H1 (cell line): Measurements from ENCODE around the gene FXYD7. TPM values are rescaled to one million over a fixed set of nuclear protein-coding genes. Genes with fewer than 3 reads are reported as not detected.
A peak's percentile ranks its signal among the peaks of the same experiment; 100 is the strongest.

Experiments
- CTCF ChIA-PET: fragments of 300-600 bp; sonication (Branson Sonifier 250); formaldehyde crosslinking; loops from one replicate; lab custom pipeline; 2021; ENCODE audit not compliant: partially characterized antibody; lab: Charles Lee
- POLR2A ChIA-PET: fragments of 300-600 bp; sonication (Branson Sonifier 250); formaldehyde crosslinking; loops from one replicate; lab custom pipeline; 2021; ENCODE audit warnings: inconsistent platforms; ENCODE audit not compliant: partially characterized antibody; lab: Charles Lee
- DNase-seq, 2 experiments: peaks; one replicate each; pipeline versions ENCODE4 v3.0.0 to v3.0.0-alpha.2; 2010 to 2022; ENCODE audit warnings: low spot score in 2 of 2, low read depth in 1 of 2, mixed read lengths in 1 of 2
- FAIRE-seq: peaks from 2 replicates; lab custom pipeline; 2011; peaks lifted over from hg19 to GRCh38; lab: Jason Lieb, UNC
- H2AFZ ChIP-seq: 2 replicates; pipeline ENCODE4 v1.8.1; 2012; ENCODE audit warnings: low read length, inconsistent platforms
- H2AK5ac ChIP-seq: 2 replicates; pipeline ENCODE4 v1.6.1; 2013; ENCODE audit warnings: low read depth, low read length
- H2BK120ac ChIP-seq: replicated peaks from 2 replicates; pipeline ENCODE3; 2013; ENCODE audit warnings: low read depth, low read length, inconsistent platforms
- H2BK12ac ChIP-seq: 2 replicates; pipeline ENCODE4 v1.6.1; 2013; ENCODE audit warnings: low read depth, low read length
- H2BK15ac ChIP-seq: 2 replicates; pipeline ENCODE4 v1.6.1; 2013; ENCODE audit warnings: low read length
- H2BK20ac ChIP-seq: 2 replicates; pipeline ENCODE4 v1.6.1; 2013; ENCODE audit warnings: low read length
- H2BK5ac ChIP-seq: 2 replicates; pipeline ENCODE4 v1.6.1; 2013; ENCODE audit warnings: low read depth, low read length
- H3K14ac ChIP-seq: 2 replicates; pipeline ENCODE4 v1.6.1; 2013; ENCODE audit warnings: inconsistent platforms; ENCODE audit not compliant: insufficient read length
- H3K18ac ChIP-seq: 2 replicates; pipeline ENCODE4 v1.6.1; 2013; ENCODE audit warnings: low read length; ENCODE audit errors: extremely low read depth
- H3K23ac ChIP-seq: 2 replicates; pipeline ENCODE4 v1.6.1; 2013; ENCODE audit warnings: inconsistent platforms; ENCODE audit not compliant: insufficient read length
- H3K23me2 ChIP-seq: 2 replicates; pipeline ENCODE4 v1.6.1; 2013; ENCODE audit warnings: low read depth, low read length
- H3K27ac ChIP-seq: 2 replicates; pipeline ENCODE4 v1.6.1; 2011; ENCODE audit warnings: low read depth, low read length, inconsistent platforms
- H3K27me3 ChIP-seq, 4 experiments: replicated peaks in 1 of 4; 1 replicate in 1 of 4; 2 replicates in 3 of 4; pipeline versions ENCODE4 v1.6.1 to v1.8.1; 2011 to 2013; ENCODE audit warnings: low read length in 3 of 4, mild to moderate bottlenecking in 3 of 4, inconsistent platforms in 2 of 4, mixed read lengths in 2 of 4, moderate library complexity in 1 of 4; ENCODE audit not compliant: control insufficient read depth in 3 of 4, insufficient read depth in 3 of 4; ENCODE audit errors: extremely low read depth in 1 of 4
- H3K36me3 ChIP-seq, 4 experiments: 2 replicates each; pipeline versions ENCODE4 v1.6.1 to v1.8.1; 2011 to 2013; ENCODE audit warnings: mild to moderate bottlenecking in 4 of 4, low read length in 3 of 4, moderate library complexity in 2 of 4, control low read depth in 1 of 4, inconsistent platforms in 1 of 4; ENCODE audit not compliant: insufficient read depth in 4 of 4, control insufficient read depth in 2 of 4
- H3K4ac ChIP-seq: replicated peaks from 2 replicates; pipeline ENCODE3; 2013; ENCODE audit warnings: low read length, low read depth, mixed read lengths, inconsistent platforms; ENCODE audit not compliant: insufficient read length
- H3K4me1 ChIP-seq, 4 experiments: replicated peaks in 1 of 4; 1 replicate in 1 of 4; 2 replicates in 3 of 4; pipeline versions ENCODE4 v1.6.1 to v1.8.1; 2011 to 2013; ENCODE audit warnings: low read length in 3 of 4, inconsistent platforms in 2 of 4, mixed read lengths in 1 of 4; ENCODE audit not compliant: insufficient read depth in 4 of 4, control insufficient read depth in 3 of 4
- H3K4me2 ChIP-seq, 2 experiments: 2 replicates each; pipeline versions ENCODE4 v1.6.1 to v1.8.1; 2011 to 2013; ENCODE audit warnings: low read depth in 2 of 2, low read length in 2 of 2, control low read depth in 1 of 2, inconsistent platforms in 1 of 2, mild to moderate bottlenecking in 1 of 2; ENCODE audit not compliant: insufficient read depth in 1 of 2
- H3K4me3 ChIP-seq, 4 experiments: fragments of 200-600, 300-600 bp in 1 of 4; sonication (generic), shearing (Covaris generic), sonication (Bioruptor Twin) in 1 of 4; 2 replicates each; pipeline versions ENCODE4 v1.5.1 to v1.8.1; 2011 to 2016; ENCODE audit warnings: low read length in 4 of 4, low read depth in 3 of 4, control low read depth in 2 of 4, inconsistent platforms in 2 of 4, mild to moderate bottlenecking in 2 of 4, mixed read lengths in 1 of 4, moderate library complexity in 1 of 4; ENCODE audit not compliant: insufficient read depth in 2 of 4; ENCODE audit errors: extremely low read depth in 1 of 4
- H3K56ac ChIP-seq: replicated peaks from 2 replicates; pipeline ENCODE3; 2013; ENCODE audit warnings: low read depth, mild to moderate bottlenecking, mixed read lengths, low read length, inconsistent platforms; ENCODE audit not compliant: insufficient read length
- H3K79me1 ChIP-seq: 2 replicates; pipeline ENCODE4 v1.6.1; 2013; ENCODE audit warnings: low read depth, low read length, control low read depth
- H3K79me2 ChIP-seq, 2 experiments: 2 replicates each; pipeline versions ENCODE4 v1.6.1 to v1.8.1; 2012 to 2013; ENCODE audit warnings: low read length in 2 of 2, mild to moderate bottlenecking in 2 of 2, inconsistent platforms in 1 of 2; ENCODE audit not compliant: insufficient read depth in 2 of 2, control insufficient read depth in 1 of 2
- H3K9ac ChIP-seq, 4 experiments: replicated peaks in 1 of 4; 1 replicate in 1 of 4; 2 replicates in 3 of 4; pipeline versions ENCODE4 v1.6.1 to v1.8.1; 2011 to 2013; ENCODE audit warnings: low read depth in 3 of 4, low read length in 3 of 4, control low read depth in 2 of 4, mild to moderate bottlenecking in 2 of 4, moderate library complexity in 2 of 4, inconsistent platforms in 1 of 4; ENCODE audit errors: extremely low read depth in 1 of 4
- H3K9me3 ChIP-seq, 2 experiments: 2 replicates each; pipeline versions ENCODE4 v1.6.1 to v1.8.1; 2012 to 2013; ENCODE audit warnings: mild to moderate bottlenecking in 2 of 2, moderate library complexity in 2 of 2, control low read depth in 1 of 2, inconsistent platforms in 1 of 2, low read depth in 1 of 2, low read length in 1 of 2, mixed read lengths in 1 of 2; ENCODE audit not compliant: insufficient read depth in 2 of 2
- H4K20me1 ChIP-seq, 2 experiments: replicated peaks in 1 of 2; 2 replicates each; pipeline versions ENCODE3 to v1.8.1; 2011 to 2013; ENCODE audit warnings: inconsistent platforms in 2 of 2, low read length in 2 of 2, mild to moderate bottlenecking in 1 of 2; ENCODE audit not compliant: insufficient read depth in 2 of 2, control insufficient read depth in 1 of 2
- H4K5ac ChIP-seq: 2 replicates; pipeline ENCODE4 v1.6.1; 2013; ENCODE audit warnings: low read length, low read depth, mixed read lengths, inconsistent platforms; ENCODE audit not compliant: insufficient read length
- H4K8ac ChIP-seq: 2 replicates; pipeline ENCODE4 v1.8.0; 2013; ENCODE audit warnings: mild to moderate bottlenecking, moderate library complexity, low read length, inconsistent platforms; ENCODE audit not compliant: insufficient read depth; ENCODE audit errors: extremely low read depth
- H4K91ac ChIP-seq: replicated peaks from 2 replicates; pipeline ENCODE3; 2013; ENCODE audit warnings: low read length, mixed read lengths, inconsistent platforms; ENCODE audit not compliant: insufficient read length
- CEBPB ChIP-seq: IDR thresholded peaks from 2 replicates; pipeline ENCODE4 v1.6.1; 2012; ENCODE audit warnings: low read depth, low read length
- CHD1 ChIP-seq: IDR thresholded peaks from 2 replicates; pipeline ENCODE4 v1.6.1; 2012; ENCODE audit warnings: low read depth, low read length, improper control_type of control experiment
- EP300 ChIP-seq, 2 experiments: IDR thresholded peaks; 1 replicate in 1 of 2; 2 replicates in 1 of 2; pipeline ENCODE4 v1.6.1; 2011 to 2012; ENCODE audit warnings: low read depth in 2 of 2, low read length in 2 of 2, mild to moderate bottlenecking in 2 of 2, borderline replicate concordance in 1 of 2, inconsistent platforms in 1 of 2, moderate library complexity in 1 of 2
- FOSL1 ChIP-seq: IDR thresholded peaks from 2 replicates; pipeline ENCODE4 v1.6.1; 2011; ENCODE audit warnings: mild to moderate bottlenecking, low read depth, low read length, moderate library complexity; ENCODE audit not compliant: insufficient read depth
- KDM5A ChIP-seq: fragments of 200-600 bp; IDR thresholded peaks from 2 replicates; pipeline ENCODE4 v1.7.1; 2012; ENCODE audit warnings: mild to moderate bottlenecking, low read length, inconsistent platforms, mixed read lengths
- POLR2AphosphoS5 ChIP-seq: IDR thresholded peaks from 2 replicates; pipeline ENCODE4 v1.6.1; 2011; ENCODE audit warnings: low read depth, low read length
- RFX5 ChIP-seq: IDR thresholded peaks from 2 replicates; pipeline ENCODE4 v1.6.1; 2011; ENCODE audit warnings: low read depth, low read length, improper control_type of control experiment, borderline replicate concordance
- RXRA ChIP-seq: IDR thresholded peaks from 2 replicates; pipeline ENCODE4 v1.6.1; 2011; ENCODE audit warnings: low read depth, mild to moderate bottlenecking, low read length, moderate library complexity; ENCODE audit not compliant: insufficient read depth
- SAP30 ChIP-seq: fragments of 300-600 bp; sonication (generic); IDR thresholded peaks from 2 replicates; pipeline ENCODE4 v1.7.1; 2012; ENCODE audit warnings: low read length, moderate library complexity, mild to moderate bottlenecking, inconsistent platforms; ENCODE audit not compliant: insufficient read depth, insufficient replicate concordance
- SIRT6 ChIP-seq: IDR thresholded peaks from one replicate; pipeline ENCODE4 v1.7.1; 2012; ENCODE audit warnings: low read length, inconsistent platforms
- USF2 ChIP-seq: IDR thresholded peaks from 2 replicates; pipeline ENCODE4 v1.6.1; 2011; ENCODE audit warnings: low read length, improper control_type of control experiment
- WGBS, 2 experiments: shearing (Covaris generic) in 1 of 2; methylation state at CpG; one replicate each; pipeline versions ENCODE4 v1.1.6 to v1.1.7; 2013 to 2015; ENCODE audit warnings: low lambda C conversion rate in 2 of 2, mixed read lengths in 2 of 2, inconsistent platforms in 1 of 2, low coverage in 1 of 2, missing lambda C conversion rate in 1 of 2; ENCODE audit not compliant: insufficient replicate concordance in 2 of 2, insufficient coverage in 1 of 2, insufficient read length in 1 of 2; ENCODE audit errors: extremely low coverage in 1 of 2, missing lambda C conversion rate in 1 of 2; 5-methylcytosine and 5-hydroxymethylcytosine counted together
- polyA plus RNA-seq, 7 experiments: library from polyadenylated mRNA; depleted of rRNA in 3 of 7; stranded (reverse) in 5 of 7; unstranded in 2 of 7; fragments of >200 nt in 5 of 7; fragments of 200-250 nt in 2 of 7; gene quantifications; 1 replicate in 5 of 7; 2 replicates in 1 of 7; 4 replicates in 1 of 7; pipeline versions ENCODE4 v1.2.1 to v1.2.3, GENCODE V29; 2011 to 2013; ENCODE audit warnings: missing spikeins in 2 of 7, mixed read lengths in 2 of 7
- total RNA-seq: library from RNA; stranded (reverse); fragmentation: NEBNext Ultra II Directional; extraction: Animal tissue kit (Norgen Biotek cat#: 25700); gene quantifications from 2 replicates; pipeline ENCODE4 v1.2.1, GENCODE V29; 2021

FXYD7 gene
- total and polyA plus RNA-seq, 2 of the 8 experiments (the other 6 are each of a cell fraction or from before 2014, with no cell fraction given): 12.1 to 14.3 TPM

- POLR2A ChIA-PET: interaction anchor here (1.6 to 1.7 kb wide), 2 partner anchors 26 to 62 kb away, joined by 4 to 5 read pairs; partner anchors contain the start of gene FXYD7
Measured at GRCh38 chr19:35117799-35118198, 25.3 kb upstream of the FXYD7 start.

More at GRCh38 chr19:35117799-35118198, 25.3 kb upstream of the FXYD7 start:
- CTCF ChIA-PET: interaction anchor here (0.8 to 6.9 kb wide), 12 partner anchors 7 to 258 kb away, joined by 3 to 154 read pairs (median 6); partner anchors contain the start of genes FXYD1, FXYD5, FXYD7 and LGI4
- no peak overlapping the region for H3K4me2 ChIP-seq
- 87% methylated on average over 11 of the region's 11 CpGs; no CpG with 5 or more reads in 1 of the 2 experiments for WGBS, 2 experiments
- no peaks in the 10 kb centered on the region for H3K9me3 ChIP-seq
- H4K20me1 ChIP-seq: no peaks in the 10 kb centered on the region
- no peak overlapping the region for H3K4ac ChIP-seq
- no peak for TF ChIP-seq POLR2AphosphoS5
- TF ChIP-seq SAP30: no peak
- no peak for TF ChIP-seq EP300 (IDR thresholded peaks at IDR 0.05; ENCODE audit: borderline replicate concordance in 1 of 2, low read depth in 2 of 2, low read length in 2 of 2)
- no peak for TF ChIP-seq CEBPB
- TF ChIP-seq KDM5A: no peak
- TF ChIP-seq SIRT6: no peak
- no peak for TF ChIP-seq RXRA
- no peak for TF ChIP-seq USF2
- no peak for TF ChIP-seq CHD1
- no peak for TF ChIP-seq FOSL1
- no peak for TF ChIP-seq RFX5
- H2BK12ac ChIP-seq: peak overlapping the region; percentile 75; the same call in 1 of the 2 replicates
- no peak overlapping the region for H3K18ac ChIP-seq
- H2BK120ac ChIP-seq: no peak overlapping the region
- H4K5ac ChIP-seq: no peak overlapping the region
- H3K27ac ChIP-seq: no peak overlapping the region
- H2AK5ac ChIP-seq: no peak overlapping the region
- peaks cover 0 to 23% (median 15%) of the 10 kb centered on the region in 4 experiments; a peak in 6 of 7 replicates for H3K4me1 ChIP-seq
- H3K56ac ChIP-seq: no peak overlapping the region
- peaks cover 0 to 2% (median 0%) of the 10 kb centered on the region in 4 experiments; a peak in 1 of 7 replicates for H3K27me3 ChIP-seq
- no peak for DNase-seq
- no peak overlapping the region for H3K4me3 ChIP-seq
- H4K8ac ChIP-seq: no peak overlapping the region
- no peaks in the 10 kb centered on the region for H3K36me3 ChIP-seq
- no peak overlapping the region for H2AFZ ChIP-seq
- H3K9ac ChIP-seq: no peak overlapping the region
- H4K91ac ChIP-seq: no peak overlapping the region
- no peak overlapping the region for H2BK20ac ChIP-seq
- H3K79me2 ChIP-seq: no peaks in the 10 kb centered on the region
- H2BK5ac ChIP-seq: no peak overlapping the region
- no peaks in the 10 kb centered on the region for H3K23me2 ChIP-seq
- no peak overlapping the region for H3K23ac ChIP-seq
- FAIRE-seq: no peak
- no peak overlapping the region for H2BK15ac ChIP-seq
- H3K14ac ChIP-seq: no peak overlapping the region
- H3K79me1 ChIP-seq: no peaks in the 10 kb centered on the region
